Measurements from ENCODE around the gene AGBL4.

The AGBL4 gene

GRCh38 chr1:49199564-49199963 is 824.2 kb downstream of the AGBL4 start:
- in situ Hi-C loops (cut with MboI; ENCODE audit: low sequenced_read_pairs): no loop called here

- in situ Hi-C loops (cut with MboI; ENCODE audit: low sequenced_read_pairs): no loop called here
These were observed 826.7 kb downstream of the AGBL4 start for GRCh38 chr1:49197081-49197480.

- in situ Hi-C loops (cut with MboI; ENCODE audit: low sequenced_read_pairs): no loop called here
These were observed 833.6 kb downstream of the AGBL4 start for GRCh38 chr1:49190138-49190537.

GRCh38 chr1:49187056-49187455 is 836.7 kb downstream of the AGBL4 start:
- in situ Hi-C loops (cut with MboI; ENCODE audit: low sequenced_read_pairs): no loop called here

GRCh38 chr1:49185450-49185980 is 838.2 kb downstream of the AGBL4 start:
- in situ Hi-C loops (cut with MboI; ENCODE audit: low sequenced_read_pairs): no loop called here

- in situ Hi-C loops (cut with MboI; ENCODE audit: low sequenced_read_pairs): no loop called here
These were observed 840.3 kb downstream of the AGBL4 start for GRCh38 chr1:49183489-49183888.

- in situ Hi-C loops (cut with MboI; ENCODE audit: low sequenced_read_pairs): no loop called here
These were observed 842.7 kb downstream of the AGBL4 start for GRCh38 chr1:49181033-49181432.

GRCh38 chr1:49171941-49172593 is 851.7 kb downstream of the AGBL4 start:
- in situ Hi-C loops (cut with MboI; ENCODE audit: low sequenced_read_pairs): no loop called here

- in situ Hi-C loops (cut with MboI; ENCODE audit: low sequenced_read_pairs): no loop called here
These were observed 857.7 kb downstream of the AGBL4 start for GRCh38 chr1:49166031-49166430.

- in situ Hi-C loops (cut with MboI; ENCODE audit: low sequenced_read_pairs): no loop called here
These were observed 860.7 kb downstream of the AGBL4 start for GRCh38 chr1:49163031-49163430.

- in situ Hi-C loops (cut with MboI; ENCODE audit: low sequenced_read_pairs): no loop called here
These were observed 863.1 kb downstream of the AGBL4 start for GRCh38 chr1:49160677-49161076.

GRCh38 chr1:49136738-49137251 is 887.0 kb downstream of the AGBL4 start:
- in situ Hi-C loops (cut with MboI; ENCODE audit: low sequenced_read_pairs): no loop called here

GRCh38 chr1:49125746-49126145 is 898.0 kb downstream of the AGBL4 start:
- in situ Hi-C loops (cut with MboI; ENCODE audit: low sequenced_read_pairs): no loop called here

- in situ Hi-C loops (cut with MboI; ENCODE audit: low sequenced_read_pairs): no loop called here
These were observed 911.8 kb downstream of the AGBL4 start for GRCh38 chr1:49111931-49112330.

GRCh38 chr1:49106445-49106844 is 917.3 kb downstream of the AGBL4 start:
- in situ Hi-C loops (cut with MboI; ENCODE audit: low sequenced_read_pairs): no loop called here

GRCh38 chr1:49104575-49104974 is 919.2 kb downstream of the AGBL4 start:
- in situ Hi-C loops (cut with MboI; ENCODE audit: low sequenced_read_pairs): no loop called here

GRCh38 chr1:49102752-49103151 is 921.0 kb downstream of the AGBL4 start:
- in situ Hi-C loops (cut with MboI; ENCODE audit: low sequenced_read_pairs): no loop called here

- in situ Hi-C loops (cut with MboI; ENCODE audit: low sequenced_read_pairs): no loop called here
These were observed 924.9 kb downstream of the AGBL4 start for GRCh38 chr1:49098866-49099265.

GRCh38 chr1:49086327-49086726 is 937.4 kb downstream of the AGBL4 start:
- in situ Hi-C loops (cut with MboI; ENCODE audit: low sequenced_read_pairs): no loop called here

GRCh38 chr1:49085079-49085478 is 938.7 kb downstream of the AGBL4 start:
- in situ Hi-C loops (cut with MboI; ENCODE audit: low sequenced_read_pairs): no loop called here

GRCh38 chr1:49060766-49061165 is 963.0 kb downstream of the AGBL4 start:
- in situ Hi-C loops (cut with MboI; ENCODE audit: low sequenced_read_pairs): no loop called here

GRCh38 chr1:49059087-49059486 is 964.7 kb downstream of the AGBL4 start:
- in situ Hi-C loops (cut with MboI; ENCODE audit: low sequenced_read_pairs): no loop called here

- in situ Hi-C loops (cut with MboI; ENCODE audit: low sequenced_read_pairs): no loop called here
These were observed 971.7 kb downstream of the AGBL4 start for GRCh38 chr1:49052102-49052501.
